CD4-positive, alpha-beta T cell treated with Interleukin-10 for 1 hour (primary cell): ENCODE measurements around the gene ITCH.
A peak's percentile ranks its signal among the peaks of the same experiment; 100 is the strongest.
"Not testable (repeated sequence)": the region's sequence is repeated elsewhere in the genome, so short reads cannot be mapped to it uniquely, and the experiment has no call there.

Experiments
- DNase-seq: peaks from one replicate; pipeline ENCODE4 v3.0.0-alpha.2; 2020

Gene ITCH

DNA sequence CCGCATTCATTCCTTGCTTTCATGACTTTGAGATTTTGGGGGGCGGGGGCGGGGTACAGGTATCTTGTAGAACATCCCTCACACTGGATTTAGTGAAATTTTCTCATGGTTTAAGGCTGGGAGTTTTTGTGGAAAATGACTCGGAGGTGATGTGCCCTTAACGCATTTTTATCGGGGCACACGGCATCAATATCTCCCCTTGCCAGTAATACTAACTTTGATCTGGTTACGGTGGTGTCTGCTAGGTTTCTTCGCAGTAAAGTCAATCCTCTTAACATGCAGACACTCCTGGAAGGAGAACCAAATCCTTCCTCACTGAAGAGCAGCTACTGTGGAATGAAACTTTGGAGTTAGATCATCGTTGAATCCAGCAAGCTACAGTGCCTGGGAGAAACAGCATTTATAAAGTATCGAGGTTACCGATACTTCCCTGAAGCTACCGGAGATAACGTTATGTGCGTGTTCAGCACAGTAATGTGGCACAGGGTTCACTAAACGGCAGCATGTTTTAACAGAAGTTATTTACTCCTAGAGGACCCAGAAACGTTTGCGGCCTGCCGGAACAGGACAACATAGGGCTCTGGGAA is 151.9 kb downstream of the ITCH start:
- no peak for DNase-seq

DNA sequence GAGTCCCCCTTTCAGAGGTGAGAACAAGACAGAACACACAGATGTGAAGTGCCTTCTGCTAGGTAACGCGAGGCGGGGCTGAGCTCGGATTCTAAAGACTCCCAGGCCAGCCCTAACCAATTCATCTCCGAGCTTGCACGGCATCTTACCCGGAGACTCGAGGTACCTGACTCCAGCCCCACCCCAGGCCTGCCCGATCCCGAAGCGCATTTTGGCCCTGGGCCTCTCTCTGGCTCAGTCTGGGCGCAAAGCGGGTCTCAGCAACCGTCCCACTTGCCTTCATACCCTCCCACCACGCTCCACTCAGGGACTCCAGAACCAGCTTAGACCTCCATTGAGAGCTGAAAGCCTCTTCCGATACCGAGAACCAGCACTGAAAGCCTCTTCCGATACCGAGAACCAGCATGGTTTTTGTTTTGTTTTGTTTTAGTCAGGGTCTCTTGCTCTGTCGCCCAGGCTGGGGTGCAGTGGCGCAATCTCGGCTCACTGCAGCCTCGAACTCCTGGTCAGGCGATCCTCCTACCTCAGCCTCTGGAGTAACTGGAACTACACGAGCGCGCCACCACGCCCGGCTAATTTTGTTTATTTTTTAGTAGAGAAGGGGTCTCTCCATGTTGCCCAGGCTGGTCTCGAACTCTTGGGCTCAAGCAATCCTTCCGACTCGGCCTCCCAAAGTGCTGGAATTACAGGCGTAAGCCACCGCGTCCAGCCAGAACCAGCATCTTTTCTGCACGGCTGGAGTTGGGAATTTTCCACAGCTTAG is 152.6 kb downstream of the ITCH start:
- peak; percentile 79 for DNase-seq

DNA sequence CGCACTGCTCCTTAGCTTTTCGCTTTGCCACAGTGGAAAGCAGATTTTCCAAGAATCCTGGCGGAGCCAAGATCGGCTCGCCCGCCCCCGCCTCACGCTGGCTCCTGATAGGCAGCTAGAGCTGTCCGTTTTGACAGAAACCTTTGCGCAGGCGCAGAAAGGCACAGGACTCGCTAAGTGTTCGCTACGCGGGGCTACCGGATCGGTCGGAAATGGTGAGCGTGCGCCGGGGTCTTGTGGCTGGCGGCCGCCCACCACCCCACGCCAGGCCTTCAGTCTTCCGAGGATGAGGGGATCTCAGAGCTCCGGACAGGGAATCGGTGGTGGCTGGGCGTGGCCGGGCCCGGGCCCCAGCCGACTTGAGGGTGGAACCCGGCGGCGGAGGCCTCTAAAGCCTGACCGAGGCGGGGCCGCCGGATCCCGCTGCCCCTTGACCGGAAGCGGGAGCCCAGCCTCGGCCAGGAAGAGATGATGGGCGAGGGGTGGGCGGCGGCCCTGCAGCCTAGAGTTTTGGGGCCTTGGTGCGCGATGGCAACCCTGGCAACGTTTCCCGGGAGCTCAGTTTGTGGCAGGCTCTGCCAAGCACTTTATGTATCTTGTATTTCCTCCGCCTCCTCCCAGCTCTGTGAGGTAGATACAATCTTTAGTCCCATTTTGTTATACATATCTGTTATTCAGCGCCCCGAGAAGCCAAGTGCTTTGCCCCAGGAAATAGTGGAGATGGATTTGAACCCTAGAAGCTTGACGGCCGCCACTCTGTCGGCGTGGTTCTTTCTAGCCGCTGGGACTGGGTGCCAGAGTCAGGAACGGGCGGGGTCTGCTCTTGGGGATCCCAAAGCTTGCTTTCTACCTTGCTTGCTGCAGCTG is 153.4 kb downstream of the ITCH start, which contains the start of gene DYNLRB1:
DYNLRB1 (plus strand) TSS at position 176 of the 867 bp plus-strand sequence; CDS start at position 213, 37 bp downstream.
- DNase-seq = peak; percentile 94

DNA sequence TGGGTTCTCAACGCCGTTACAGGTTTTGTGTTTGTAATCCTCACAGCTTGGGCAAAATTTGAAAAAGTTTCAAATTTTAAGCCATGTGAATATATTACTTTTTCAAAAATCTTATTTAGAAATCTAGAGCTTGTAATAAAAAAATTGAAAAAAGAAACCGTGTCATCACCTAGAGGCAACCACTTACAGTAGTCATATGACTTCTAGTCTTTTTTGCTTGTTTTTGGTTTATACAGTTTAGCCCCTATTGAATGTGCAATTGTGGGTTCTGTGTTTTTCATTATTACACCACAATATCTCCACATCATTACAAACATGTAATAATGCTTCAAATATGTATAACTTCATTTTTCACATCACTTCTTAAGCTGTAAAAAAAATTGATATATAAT is 154.0 kb downstream of the ITCH start:
- DNase-seq = peak; percentile 15

DNA sequence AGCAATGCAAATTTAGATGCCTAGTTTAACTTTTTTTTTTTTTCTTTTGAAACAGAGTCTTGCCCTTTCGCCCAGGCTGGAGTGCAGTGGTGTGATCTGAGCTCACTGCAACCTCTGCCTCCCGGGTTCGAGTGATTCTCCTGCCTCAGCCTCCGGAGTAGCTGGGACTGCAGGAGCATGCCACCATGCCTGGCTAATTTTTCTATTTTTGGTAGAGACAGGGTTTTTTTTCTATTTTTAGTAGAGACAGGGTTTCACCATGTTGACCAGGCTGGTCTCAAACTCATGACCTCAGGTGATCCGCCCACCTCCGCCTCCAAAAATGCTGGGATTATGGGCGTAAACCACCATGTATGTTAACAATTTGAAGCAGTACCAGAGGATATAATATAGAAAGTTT is 155.8 kb downstream of the ITCH start:
- not testable (repeated sequence) for DNase-seq

DNA sequence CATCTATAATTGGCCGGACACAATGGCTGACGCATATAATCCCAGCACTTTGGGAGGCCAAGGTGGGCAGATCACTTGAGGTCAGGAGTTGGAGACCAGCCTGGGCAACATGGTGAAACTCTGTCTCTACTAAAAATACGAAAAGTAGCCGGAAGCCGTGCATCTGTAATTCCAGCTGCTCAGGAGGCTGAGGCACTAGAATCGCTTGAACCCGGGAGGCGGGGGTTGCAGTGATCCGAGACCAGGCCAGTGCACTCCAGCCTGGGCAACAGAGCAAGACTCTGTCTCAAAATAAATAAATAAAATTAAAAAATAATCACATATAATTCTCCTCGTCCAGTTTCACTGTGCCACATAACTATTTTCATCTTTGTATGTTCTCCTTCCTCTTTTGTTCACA is 156.8 kb downstream of the ITCH start:
- DNase-seq = not testable (repeated sequence)

DNA sequence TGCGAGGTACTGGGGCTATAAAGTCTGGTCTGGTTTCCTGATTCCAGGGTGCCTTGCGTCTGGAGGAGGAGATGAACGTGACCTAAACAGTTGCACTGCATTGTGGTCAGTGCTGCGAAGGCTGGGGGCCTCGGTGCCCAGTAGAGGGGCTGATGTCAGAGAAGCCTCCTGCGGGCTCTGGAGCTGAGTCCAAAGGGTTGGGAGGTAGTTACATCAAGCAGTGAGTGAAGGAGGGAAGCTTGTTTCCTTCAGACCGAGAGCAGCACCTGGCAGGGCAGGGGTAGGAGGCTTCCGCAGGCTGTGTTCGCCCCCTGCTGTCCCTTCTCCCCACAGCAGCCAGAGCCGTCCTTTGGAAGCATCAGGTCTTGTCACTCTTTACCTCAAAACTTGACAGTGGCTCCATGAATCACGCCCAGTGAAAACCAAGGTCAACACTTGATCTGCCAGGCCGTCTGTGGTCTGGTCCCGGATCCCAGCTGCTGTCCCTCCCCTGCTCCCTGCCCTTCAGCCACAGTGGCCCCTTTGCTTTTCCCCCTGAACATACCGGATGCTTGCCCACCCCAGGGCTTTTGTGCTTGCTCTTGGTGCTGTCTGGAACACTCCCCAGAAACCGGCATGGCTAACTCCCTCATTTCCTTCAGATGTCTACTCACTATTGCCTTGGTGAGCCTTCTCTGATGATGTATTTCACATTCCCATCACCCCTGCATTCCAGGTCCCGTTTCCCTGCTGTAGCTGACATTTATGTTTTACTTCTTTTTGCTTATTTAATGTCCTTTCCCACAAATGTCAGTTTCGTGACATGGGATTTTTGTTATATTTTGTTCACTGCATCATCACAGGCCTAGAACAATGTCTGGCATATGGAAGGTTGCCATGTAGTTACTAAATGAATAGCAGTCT is 160.1 kb downstream of the ITCH start:
- peak; percentile 54 for DNase-seq

DNA sequence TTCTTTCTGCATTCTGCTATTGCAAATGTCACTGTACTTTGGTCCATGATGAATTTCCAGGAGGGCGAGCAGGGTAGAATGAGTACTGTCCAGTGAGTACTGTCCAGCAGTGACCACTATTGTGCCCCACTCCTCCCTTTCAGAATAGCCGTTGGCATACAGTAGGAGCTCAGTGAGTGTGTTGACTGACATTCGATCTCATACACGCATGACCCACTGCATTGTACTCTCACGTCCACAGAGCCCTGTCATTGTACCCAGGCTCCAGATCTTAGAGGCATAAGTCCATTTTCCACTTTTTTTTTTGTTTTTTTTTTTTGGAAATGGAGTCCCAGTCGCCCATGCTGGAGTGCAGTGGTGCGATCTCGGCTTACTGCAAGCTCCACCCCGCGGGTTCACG is 161.4 kb downstream of the ITCH start:
- no peak for DNase-seq

DNA sequence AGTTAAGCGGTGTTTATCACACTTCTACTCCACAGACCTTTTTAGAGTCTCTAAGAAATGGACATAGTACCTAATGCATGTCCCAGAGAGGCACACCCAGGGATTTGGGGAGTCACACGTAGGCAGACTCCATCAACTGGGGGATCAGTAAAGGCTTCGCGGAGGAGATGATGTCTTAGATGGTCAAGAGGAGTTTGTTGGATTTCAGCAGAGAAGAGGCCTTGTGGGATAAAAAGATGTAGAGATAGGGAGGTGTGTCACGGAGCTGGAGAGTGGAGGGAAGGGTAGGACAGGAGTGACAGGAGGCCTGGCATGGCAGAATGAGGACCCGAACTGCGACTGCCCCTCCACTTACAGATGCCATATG is 162.3 kb downstream of the ITCH start:
- DNase-seq = no peak

DNA sequence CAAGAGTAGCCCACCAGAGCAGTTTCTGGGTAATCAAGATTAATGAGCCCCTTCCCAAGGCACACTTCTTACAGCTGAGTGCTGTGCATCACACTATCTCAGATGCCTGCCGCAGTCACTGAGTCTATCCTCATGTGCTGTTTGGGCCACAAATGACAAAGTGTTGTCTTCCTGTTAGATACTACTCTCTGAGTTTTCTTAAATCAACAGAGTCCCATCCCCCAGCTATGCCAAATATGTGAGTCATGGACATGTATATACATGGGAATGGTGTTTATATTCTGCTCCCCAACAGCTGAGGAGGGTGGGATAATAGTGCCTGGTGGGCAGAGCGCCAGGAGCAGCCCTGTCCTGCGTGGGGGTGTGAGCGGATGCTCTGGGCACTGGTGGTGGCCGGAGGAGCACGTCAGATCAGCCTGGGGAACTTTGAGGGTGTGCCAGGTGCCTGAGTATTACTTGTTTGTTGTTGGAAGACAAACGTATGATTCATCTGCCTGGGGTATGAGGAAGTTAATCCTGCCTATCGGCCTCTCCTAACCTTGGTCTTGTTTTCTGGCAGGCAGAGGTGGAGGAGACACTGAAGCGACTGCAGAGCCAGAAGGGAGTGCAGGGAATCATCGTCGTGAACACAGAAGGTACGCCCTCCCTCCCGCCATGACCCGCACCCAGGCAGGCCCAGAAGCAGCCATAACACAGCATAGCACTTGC is 162.8 kb downstream of the ITCH start:
- no peak for DNase-seq

DNA sequence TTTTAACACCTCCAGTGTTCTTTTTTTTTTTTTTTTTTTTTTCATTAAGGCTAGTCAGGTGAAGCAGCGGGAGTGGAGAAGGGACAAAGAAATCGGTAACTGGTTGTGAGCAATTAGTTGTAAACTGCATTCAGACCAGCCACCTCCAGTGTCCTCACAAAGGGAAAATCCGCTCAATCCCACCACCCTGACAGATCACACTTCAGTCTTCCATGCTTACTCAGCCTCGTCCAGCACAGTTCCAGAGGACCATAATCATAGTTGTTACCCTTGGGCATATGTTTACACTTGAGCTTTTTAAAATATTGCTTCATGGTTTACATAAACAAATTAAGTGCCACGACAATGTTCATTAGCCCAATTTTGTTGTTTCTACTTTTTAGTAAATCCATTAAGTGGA is 163.4 kb downstream of the ITCH start:
- no peak for DNase-seq

DNA sequence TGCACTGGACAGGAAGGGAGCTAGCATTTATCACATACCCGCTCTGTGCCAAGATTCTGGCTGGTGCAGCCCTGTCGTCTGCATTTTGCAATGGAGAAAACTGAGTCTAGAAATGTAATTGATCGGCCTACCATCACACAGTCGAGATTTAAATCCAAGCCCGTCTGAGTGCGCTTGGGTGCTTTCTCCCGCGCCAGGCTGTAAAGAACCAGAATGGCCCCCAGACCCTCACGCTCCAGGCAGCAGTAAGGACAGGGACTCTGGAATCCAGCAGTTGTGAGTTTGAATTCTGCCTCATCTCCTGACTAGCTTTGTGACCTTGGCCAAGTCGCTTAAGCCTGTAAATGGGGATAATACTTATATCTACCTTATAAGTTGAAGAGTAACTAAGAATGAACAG is 163.9 kb downstream of the ITCH start:
- DNase-seq = no peak

DNA sequence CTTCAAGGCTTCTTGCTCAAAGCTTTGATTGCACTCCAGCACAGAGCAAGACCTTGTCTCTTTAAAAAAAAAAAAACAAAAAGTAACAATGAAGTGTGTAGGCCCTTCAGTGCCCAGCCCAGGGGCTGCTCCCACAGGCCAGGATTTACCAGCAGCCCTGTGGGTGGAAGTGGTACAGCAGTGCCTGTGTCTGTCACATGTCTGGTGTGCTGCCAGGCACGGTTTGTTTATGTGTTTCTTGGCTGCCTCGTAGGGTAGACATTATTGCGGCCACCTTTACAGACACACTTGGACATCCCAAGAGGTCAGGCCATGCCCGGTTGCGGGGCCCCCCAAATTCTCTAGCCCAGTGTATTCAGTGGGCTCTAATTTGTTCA is 165.8 kb downstream of the ITCH start:
- no peak for DNase-seq

DNA sequence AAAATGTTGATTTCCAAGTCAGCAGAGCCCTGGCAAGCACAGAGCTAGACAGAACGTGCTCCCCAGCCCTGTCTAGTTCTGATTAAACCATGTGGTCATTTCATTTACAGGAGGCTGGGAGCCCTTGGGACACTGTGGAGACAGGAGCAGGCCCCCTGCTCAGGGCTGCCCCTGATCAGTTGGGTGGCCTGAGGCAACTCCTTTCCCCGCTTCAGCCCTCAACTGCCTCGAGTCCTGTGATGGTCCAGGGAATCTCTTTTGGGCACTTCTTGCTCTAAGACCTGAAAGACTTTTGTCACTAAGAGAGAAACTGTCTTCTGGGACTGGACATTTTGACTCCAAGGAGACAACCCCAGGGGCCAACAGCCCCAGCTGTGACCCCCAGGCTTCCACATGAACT is 166.7 kb downstream of the ITCH start:
- DNase-seq = no peak

DNA sequence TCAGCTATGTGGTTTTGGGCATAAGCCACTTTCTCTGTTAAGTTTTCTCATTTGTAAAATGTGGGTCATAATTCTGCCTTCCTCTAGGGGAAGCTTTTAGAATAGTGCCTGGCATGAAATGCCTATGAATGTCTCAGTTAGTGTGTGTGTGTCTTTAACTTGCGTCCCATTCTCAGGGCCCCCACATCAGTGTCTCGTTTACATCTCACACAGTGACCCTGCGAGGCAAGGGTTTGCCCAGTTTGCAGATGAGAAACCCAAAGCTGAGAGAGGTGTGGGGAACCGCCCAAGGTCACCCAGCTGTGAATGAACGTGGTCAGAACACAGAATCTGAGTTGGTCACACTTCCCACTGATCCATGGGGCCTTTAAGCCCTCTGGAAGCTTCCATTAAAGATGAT is 167.3 kb downstream of the ITCH start:
- DNase-seq = no peak

DNA sequence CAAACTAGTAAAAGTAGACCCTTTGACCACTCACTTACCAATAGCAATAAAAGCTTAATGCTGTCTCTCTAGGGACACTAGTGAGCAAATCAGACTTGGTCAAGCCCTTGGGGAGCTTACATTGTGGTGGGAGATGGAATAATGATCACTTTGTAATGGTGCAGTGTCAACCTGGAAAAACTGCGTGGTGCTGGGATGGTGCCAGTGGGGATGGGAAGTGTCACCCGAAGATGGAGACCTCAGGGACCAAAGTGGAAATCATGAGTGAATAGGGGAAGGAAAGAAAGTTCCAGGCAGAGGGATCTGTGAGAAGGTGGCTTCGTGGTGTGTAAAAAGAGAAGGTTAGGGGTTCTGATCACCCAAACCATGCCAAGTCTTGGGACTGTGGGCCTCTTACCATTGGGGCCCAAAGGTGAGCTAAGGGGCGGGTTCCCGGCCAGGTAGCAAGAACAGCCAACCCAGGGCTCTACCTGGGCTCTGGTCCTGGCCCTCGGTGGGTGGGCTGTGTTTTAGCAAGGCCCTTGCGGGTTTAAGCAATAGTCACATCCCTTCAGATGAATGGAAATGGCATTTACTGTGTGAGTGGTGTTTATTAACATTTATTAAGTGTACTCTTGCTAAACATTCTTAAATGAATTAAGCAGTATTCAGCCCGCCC is 168.7 kb downstream of the ITCH start:
- no peak for DNase-seq

DNA sequence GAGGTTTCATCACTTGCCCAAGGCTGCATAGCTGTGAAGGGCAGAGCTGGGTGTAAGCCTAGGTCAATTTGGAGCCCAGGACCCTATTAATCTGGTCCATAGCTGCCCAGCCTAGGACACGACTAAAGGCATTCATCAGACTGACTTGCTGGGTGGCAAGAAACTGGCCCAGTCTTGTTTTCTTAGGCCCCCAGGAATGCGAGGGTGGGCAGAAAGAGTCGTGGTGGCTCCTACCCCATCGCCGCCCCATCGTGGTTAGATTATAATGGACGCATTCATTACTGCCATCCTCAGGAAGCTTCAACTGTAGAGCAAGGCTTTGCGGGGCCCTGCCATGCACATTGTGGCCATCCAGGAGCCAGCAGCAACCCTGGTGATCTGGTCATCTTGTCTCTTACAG is 169.2 kb downstream of the ITCH start:
- DNase-seq = no peak

DNA sequence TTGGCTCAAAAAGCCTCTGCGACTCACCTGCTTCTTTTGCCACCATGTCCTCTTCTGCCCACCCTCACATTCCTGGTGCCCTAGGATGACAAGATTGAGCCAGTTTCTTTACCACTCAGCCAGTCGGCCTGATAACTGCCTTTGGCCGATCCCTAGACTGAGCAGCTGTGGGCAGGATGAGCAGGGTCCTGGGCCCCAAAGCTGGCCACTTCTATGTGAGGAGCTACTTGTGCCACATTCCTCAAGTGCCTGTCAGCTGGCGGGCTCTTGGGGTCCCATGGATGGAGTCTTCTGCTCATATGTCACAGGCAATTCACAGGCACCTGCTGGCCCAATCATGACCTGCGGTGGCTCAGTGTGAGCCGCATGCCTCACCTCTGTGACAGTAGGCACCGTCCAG is 169.7 kb downstream of the ITCH start:
- no peak for DNase-seq

DNA sequence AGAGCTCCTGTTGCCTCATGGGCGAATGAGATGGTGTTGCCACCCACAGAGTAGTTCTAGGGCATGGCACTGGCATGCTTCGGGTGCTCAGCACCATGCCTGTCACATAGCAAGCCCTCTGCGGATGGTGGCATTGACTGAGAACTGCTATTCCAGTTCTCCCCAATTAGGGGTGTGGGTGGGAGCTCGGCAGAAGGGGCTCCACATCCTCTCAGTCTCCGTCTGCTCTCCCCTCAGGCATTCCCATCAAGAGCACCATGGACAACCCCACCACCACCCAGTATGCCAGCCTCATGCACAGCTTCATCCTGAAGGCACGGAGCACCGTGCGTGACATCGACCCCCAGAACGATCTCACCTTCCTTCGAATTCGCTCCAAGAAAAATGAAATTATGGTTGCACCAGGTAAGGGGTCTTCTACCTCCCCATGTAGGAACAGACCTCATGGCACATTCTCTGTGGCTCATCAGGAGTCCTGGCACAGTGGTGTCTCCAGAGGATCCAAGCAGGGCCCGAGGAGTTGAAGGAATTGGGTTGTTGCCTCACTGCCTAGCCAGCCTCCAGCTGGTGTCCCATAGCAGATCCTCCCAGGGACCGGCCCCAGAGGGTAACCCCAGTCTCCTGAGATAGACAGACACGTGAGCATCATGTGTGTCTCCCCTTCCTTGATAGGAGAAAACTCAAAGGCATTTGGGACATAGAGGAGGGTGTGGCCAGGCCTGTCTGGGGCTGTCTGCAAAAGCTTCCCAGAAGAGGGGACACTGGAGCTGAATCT is 171.5 kb downstream of the ITCH start:
- no peak for DNase-seq

DNA sequence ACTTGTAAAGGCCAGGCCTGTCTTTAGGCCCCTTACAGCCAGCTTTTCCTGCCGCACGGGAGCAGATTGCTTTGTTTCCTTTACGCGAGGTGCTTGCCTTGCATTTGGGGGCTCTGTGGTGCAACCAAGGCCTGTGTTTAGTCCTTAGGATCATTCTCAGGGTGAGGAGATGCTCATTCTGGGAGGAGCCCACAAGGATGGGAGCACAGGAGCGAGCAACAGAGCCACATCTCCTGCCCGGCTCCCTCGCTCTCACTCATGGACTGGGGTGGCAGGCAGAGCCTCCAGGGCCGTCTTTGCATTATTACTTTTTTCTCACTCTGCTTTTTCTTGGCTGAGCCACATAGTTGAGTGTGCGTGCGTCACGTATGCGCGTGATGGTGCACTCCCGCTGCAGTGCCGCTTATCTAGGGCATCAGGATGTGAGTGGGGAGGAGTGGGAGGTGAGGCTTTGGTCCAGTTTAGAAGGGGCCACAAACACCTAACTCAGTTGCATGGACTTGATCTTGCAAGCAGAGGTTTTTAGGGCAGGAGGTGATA is 172.3 kb downstream of the ITCH start:
- no peak for DNase-seq

DNA sequence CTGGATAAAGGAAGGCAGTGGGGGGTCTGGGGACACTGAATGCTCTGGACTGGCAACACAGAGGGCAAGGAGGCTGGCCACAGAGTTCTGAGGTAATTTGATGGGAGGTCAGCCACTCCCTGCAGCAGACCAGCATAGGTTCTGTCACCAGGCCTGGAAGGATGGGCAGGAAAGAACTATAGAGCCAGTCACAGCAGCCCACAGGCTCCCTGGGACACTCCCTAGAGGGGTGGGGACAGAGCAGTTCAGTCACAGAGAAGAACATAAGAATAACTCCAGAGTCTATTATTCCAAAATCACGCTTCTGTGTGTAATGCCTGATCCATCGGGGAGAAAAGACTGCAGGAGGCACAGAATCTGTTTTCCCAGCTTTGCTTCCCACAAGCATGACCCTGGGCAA is 172.8 kb downstream of the ITCH start:
- DNase-seq = no peak
